Fibroblast of lung (primary cell): ENCODE results near the gene HSD17B12.

Source experiments
- CTCF ChIP-seq, 2 donors: IDR thresholded peaks in 1 of 2; conservative IDR thresholded peaks in 1 of 2; 1 replicate in 1 of 2; 2 replicates in 1 of 2; pipeline ENCODE4 v1.5.1; 2011 to 2012; ENCODE audit warnings: low read length in 2 of 2, control low read depth in 1 of 2, inconsistent platforms in 1 of 2, low read depth in 1 of 2, mild to moderate bottlenecking in 1 of 2
- EZH2 ChIP-seq: IDR thresholded peaks from 2 replicates; pipeline ENCODE4 v1.5.1; 2012; ENCODE audit warnings: low read length, control low read depth, mild to moderate bottlenecking; ENCODE audit errors: missing control alignments

GRCh38 chr11:43758927-43759326 is 78.4 kb downstream of the HSD17B12 start:
- TF ChIP-seq CTCF (conservative IDR thresholded peaks at IDR 0.05 in 1 of 2, IDR thresholded peaks at IDR 0.05 in 1 of 2; ENCODE audit: low read depth in 1 of 2, low read length in 2 of 2) (no peak), EZH2 (no peak)
